Gastroesophageal sphincter (tissue), 4 donors: ENCODE results near the gene CERS1. TPM values are rescaled to one million over a fixed set of nuclear protein-coding genes. Genes with fewer than 3 reads are reported as not detected.

ENCODE experiments used
- ATAC-seq: fragments of 150-250 bp; one replicate; pipeline ENCODE4 v1.9.1; 2016; ENCODE audit warnings: mild to moderate bottlenecking, moderate library complexity
- H3K27ac ChIP-seq, 4 donors: fragments of 200-600 bp; sonication (generic) in 3 of 4; 1 replicate in 3 of 4; 2 replicates in 1 of 4; pipeline ENCODE4 v1.5.1; 2016 to 2019
- H3K27me3 ChIP-seq: fragments of 200-600 bp; sonication (generic); one replicate; pipeline ENCODE4 v1.5.1; 2019
- H3K36me3 ChIP-seq, 2 donors: fragments of 200-600 bp; sonication (generic); one replicate each; pipeline ENCODE4 v1.5.1; 2019; ENCODE audit warnings: control low read depth in 1 of 2
- H3K4me1 ChIP-seq, 3 donors: fragments of 200-600 bp; sonication (generic); 1 replicate in 2 of 3; 2 replicates in 1 of 3; pipeline ENCODE4 v1.5.1; 2016 to 2019; ENCODE audit warnings: control low read depth in 2 of 3
- H3K4me3 ChIP-seq, 2 donors: fragments of 200-600 bp; sonication (generic); one replicate each; pipeline ENCODE4 v1.5.1; 2019; ENCODE audit warnings: mild to moderate bottlenecking in 1 of 2, moderate library complexity in 1 of 2
- H3K9me3 ChIP-seq, 3 donors: fragments of 200-600 bp; sonication (generic); one replicate each; pipeline ENCODE4 v1.5.1; 2017 to 2019; ENCODE audit warnings: control low read depth in 2 of 3
- CTCF ChIP-seq, 4 experiments: fragments of 200-600 bp in 2 of 4; fragments of 450-650 bp in 2 of 4; sonication (generic) in 1 of 4; IDR thresholded peaks; one replicate each; pipeline ENCODE4 v1.5.1; 2017 to 2019; ENCODE audit warnings: antibody characterized with exemption in 4 of 4, mild to moderate bottlenecking in 2 of 4, moderate library complexity in 2 of 4
- EP300 ChIP-seq: sonication (generic); formaldehyde crosslinking; IDR thresholded peaks from one replicate; pipeline ENCODE4 v1.6.1; 2017; ENCODE audit warnings: antibody characterized with exemption, mild to moderate bottlenecking
- POLR2A ChIP-seq, 2 donors: fragments of 450-650 bp; IDR thresholded peaks; one replicate each; pipeline ENCODE4 v1.6.1; 2017; ENCODE audit warnings: antibody characterized with exemption in 2 of 2, mild to moderate bottlenecking in 2 of 2, moderate library complexity in 1 of 2
- POLR2AphosphoS5 ChIP-seq: sonication (generic); formaldehyde crosslinking; IDR thresholded peaks from one replicate; pipeline ENCODE4 v1.6.1; 2017; ENCODE audit warnings: antibody characterized with exemption
- WGBS, 2 donors: methylation state at CpG; one replicate each; pipeline ENCODE4 v1.1.5; 2018; ENCODE audit warnings: low coverage in 1 of 2; 5-methylcytosine and 5-hydroxymethylcytosine counted together
- total RNA-seq, 4 donors: library from RNA; depleted of rRNA; stranded (reverse); fragments of >200 nt; gene quantifications; one replicate each; pipeline ENCODE4 v1.1.0, GENCODE V29; 2016

CERS1 gene
- total RNA-seq, 4 donors from 2014 or later = 0.73 to 1.3 (median 0.81) TPM; not detected in 1

DNA sequence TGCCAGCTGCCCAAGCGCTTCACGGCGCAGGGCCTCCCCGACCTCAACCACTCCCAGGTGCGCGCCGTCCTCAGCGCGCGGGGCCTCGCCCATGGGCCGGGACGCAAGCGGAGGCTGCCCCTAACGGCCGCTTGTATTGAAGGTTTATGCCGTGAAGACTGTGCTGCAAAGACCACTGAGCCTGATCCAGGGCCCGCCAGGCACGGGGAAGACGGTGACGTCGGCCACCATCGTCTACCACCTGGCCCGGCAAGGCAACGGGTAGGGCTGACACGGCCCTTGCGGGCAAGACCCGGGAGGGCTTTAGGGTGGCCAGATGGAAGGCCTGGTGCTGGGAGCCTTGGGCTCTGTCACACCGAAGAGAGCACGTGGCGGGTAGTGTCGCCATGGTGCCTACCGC is 41.0 kb downstream of the CERS1 start:
- H3K36me3 ChIP-seq = peaks cover 0 to 100% of the 10 kb centered on the region in 2 donors
- H3K4me3 ChIP-seq = no peak overlapping the region
- H3K4me1 ChIP-seq = peaks cover 0 to 41% (median 10%) of the 10 kb centered on the region in 3 donors
- H3K27me3 ChIP-seq = no peaks in the 10 kb centered on the region
- no peaks in the 10 kb centered on the region for H3K9me3 ChIP-seq
- TF ChIP-seq POLR2AphosphoS5 = no peak
- TF ChIP-seq CTCF (IDR thresholded peaks at IDR 0.05) = no peak
- TF ChIP-seq POLR2A (IDR thresholded peaks at IDR 0.05) = no peak
- no peak for TF ChIP-seq EP300
- 88% methylated on average over 9 of the region's 33 CpGs; no CpG with 5 or more reads in 1 of the 2 donors for WGBS, 2 donors
- ATAC-seq = no peak
- no peak overlapping the region for H3K27ac ChIP-seq

DNA sequence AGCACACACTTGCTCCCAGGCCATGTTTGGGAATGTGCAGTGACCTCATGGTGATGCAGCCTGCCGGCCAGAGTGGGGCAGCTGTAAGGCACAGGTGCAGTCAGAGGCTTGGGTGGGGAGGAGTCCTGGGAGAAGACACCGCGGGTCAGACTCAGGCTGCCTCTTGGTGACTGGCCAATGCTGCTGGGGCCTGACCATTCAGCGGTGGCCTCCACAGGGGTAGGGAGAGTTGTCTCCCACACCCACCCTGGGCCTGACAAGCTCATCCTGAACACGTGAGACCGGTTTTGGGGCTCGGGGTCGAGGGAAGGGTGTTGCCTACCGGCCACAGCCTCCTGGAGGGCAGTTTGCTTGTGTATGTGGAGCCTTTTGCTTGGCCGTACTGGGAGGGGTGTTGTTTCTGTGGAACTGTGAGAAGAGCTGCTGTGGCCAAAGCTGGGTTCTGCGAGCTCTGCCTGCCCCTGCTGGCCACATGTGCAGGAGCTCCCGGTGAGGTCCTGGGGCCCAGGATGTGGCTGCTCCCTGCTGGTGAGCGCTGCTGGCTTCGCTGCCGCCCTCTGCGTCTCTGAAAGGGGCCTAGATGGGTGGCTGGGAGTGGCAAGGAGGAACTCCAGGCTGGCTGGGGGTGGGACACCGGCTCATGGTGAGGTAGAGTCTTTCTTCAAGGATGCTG is 42.1 kb downstream of the CERS1 start:
- no peaks in the 10 kb centered on the region for H3K9me3 ChIP-seq
- no peak for ATAC-seq
- no peak overlapping the region for H3K27ac ChIP-seq
- H3K4me3 ChIP-seq = no peak overlapping the region
- no CpG with 5 or more reads among the region's 17 CpGs for WGBS, 2 donors
- H3K27me3 ChIP-seq = no peaks in the 10 kb centered on the region
- H3K4me1 ChIP-seq = peaks cover 0 to 41% (median 17%) of the 10 kb centered on the region in 3 donors
- no peak for TF ChIP-seq POLR2AphosphoS5
- TF ChIP-seq POLR2A (IDR thresholded peaks at IDR 0.05) = no peak
- TF ChIP-seq CTCF (IDR thresholded peaks at IDR 0.05) = no peak
- TF ChIP-seq EP300 = no peak
- H3K36me3 ChIP-seq = peaks cover 0 to 95% of the 10 kb centered on the region in 2 donors

- no peaks in the 10 kb centered on the region for H3K27me3 ChIP-seq
- TF ChIP-seq POLR2A (IDR thresholded peaks at IDR 0.05) (no peak), CTCF (IDR thresholded peaks at IDR 0.05) (no peak), EP300 (no peak), POLR2AphosphoS5 (no peak)
- ATAC-seq = no peak
- H3K4me1 ChIP-seq = peaks cover 0 to 52% (median 29%) of the 10 kb centered on the region in 3 donors
- H3K27ac ChIP-seq = no peak overlapping the region
- peaks cover 0 to 89% of the 10 kb centered on the region in 2 donors for H3K36me3 ChIP-seq
- 58% methylated on average over 3 of the region's 12 CpGs; no CpG with 5 or more reads in 1 of the 2 donors for WGBS, 2 donors
- no peaks in the 10 kb centered on the region for H3K9me3 ChIP-seq
- no peak overlapping the region for H3K4me3 ChIP-seq
Observed at GRCh38 chr19:18852648-18853047, 43.3 kb downstream of the CERS1 start.

DNA sequence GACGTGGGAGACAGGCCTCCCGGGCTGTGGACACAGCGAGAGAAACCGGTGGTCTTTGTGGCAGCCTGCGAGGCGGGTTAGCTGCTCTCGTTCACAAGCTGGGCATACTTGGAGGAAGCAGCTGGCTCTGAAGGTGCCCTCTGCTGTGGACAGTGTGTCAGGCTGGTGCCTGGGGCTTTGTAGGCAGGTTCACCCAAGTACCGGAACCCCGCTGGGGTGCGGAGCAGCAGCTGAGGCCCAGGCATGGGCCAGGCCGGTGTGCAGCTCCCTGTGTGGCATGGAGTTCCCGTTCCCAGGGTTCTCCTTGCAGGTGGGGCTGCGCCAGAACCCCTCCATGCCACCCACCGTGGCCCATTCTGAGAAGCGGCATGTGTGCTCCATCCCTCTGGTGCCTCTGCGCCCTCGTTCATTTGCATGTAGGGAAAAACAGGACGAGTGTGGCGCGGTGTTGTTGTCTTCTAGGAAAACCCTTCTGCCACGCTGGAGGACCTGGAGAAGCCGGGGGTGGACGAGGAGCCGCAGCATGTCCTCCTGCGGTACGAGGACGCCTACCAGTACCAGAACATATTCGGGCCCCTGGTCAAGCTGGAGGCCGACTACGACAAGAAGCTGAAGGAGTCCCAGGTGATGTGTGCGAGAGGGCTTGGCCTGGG is 44.2 kb downstream of the CERS1 start:
- Histone ChIP-seq H3K27me3 (no peaks in the 10 kb centered on the region), H3K27ac (peak overlapping the region in 2 of 4 donors; percentile 76 to 81), H3K4me3 (no peak overlapping the region), H3K36me3 (peaks cover 0 to 80% of the 10 kb centered on the region in 2 donors), H3K9me3 (no peaks in the 10 kb centered on the region), H3K4me1 (peaks cover 0 to 60% (median 37%) of the 10 kb centered on the region in 3 donors)
- TF ChIP-seq POLR2A (IDR thresholded peaks at IDR 0.05) = no peak
- no peak for TF ChIP-seq EP300
- TF ChIP-seq POLR2AphosphoS5 = no peak
- no peak for TF ChIP-seq CTCF (IDR thresholded peaks at IDR 0.05)
- WGBS, 2 donors = 95% methylated on average over 4 of the region's 31 CpGs; no CpG with 5 or more reads in 1 of the 2 donors
- no peak for ATAC-seq
